ENCODE measurements around the gene TPMT. TPM values are rescaled to one million over a fixed set of nuclear protein-coding genes. Genes with fewer than 3 reads are reported as not detected.
"Not testable (repeated sequence)": the region's sequence is repeated elsewhere in the genome, so short reads cannot be mapped to it uniquely, and the experiment has no call there.

Gene TPMT
- total RNA-seq = 12.0 TPM
- long read RNA-seq, transcript TPMT-201 (9 exons, 3,181 nt) = major isoform, 13 of 14 reads
- long read RNA-seq, partial matches to known transcripts = 0 of 14 reads
- long read RNA-seq, other reads (novel, unspliced or antisense) = 1 of 14 reads

DNA sequence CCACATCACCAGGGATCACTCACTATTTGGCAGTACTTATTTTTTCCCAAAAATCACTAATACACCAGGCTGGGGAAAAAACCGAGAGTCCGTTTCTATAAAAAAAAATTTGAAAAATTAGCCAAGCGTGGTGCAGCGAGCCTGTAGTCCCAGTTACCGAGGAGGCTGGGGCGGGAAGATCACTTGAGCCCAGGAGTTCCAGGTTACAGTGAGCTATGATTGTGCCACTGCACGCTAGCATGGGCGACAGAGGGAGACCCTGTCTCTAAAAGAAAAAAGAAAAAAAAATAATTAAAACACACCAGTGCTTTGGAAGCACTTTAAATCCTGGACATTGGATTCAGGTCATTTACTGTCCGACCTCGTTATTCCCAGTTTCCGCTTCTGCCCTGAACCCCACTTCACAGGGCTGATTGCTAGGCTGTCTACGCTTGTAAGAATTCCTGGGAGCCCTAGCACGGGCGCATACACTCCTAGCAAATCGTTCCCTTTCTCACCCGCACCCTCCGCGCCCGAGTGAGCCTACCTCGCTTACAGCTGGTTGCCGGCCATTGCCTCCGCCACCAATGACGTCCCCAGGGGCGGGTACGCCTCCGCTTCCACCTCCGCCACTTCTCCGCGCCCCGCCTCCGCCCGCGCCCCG is at the start of gene TPMT:
Gene TPMT, minus strand, starts transcription at position 571 of the 643 bp plus-strand sequence. CDS start 5,950 bp downstream, outside the sequence.
- intact Hi-C loops (cut with DNase I) = loop anchor here (5.0 kb wide), 2 partner anchors 108 to 148 kb away; partner anchors contain the start of gene DEK
- ATAC-seq (peak; percentile 12), DNase-seq (ENCODE audit: missing footprints) (no peak)

- no peak for DNase-seq (ENCODE audit: missing footprints)
- intact Hi-C loops (cut with DNase I) = no loop called here
- no peak for ATAC-seq
These were observed 48.9 kb upstream of the TPMT start for GRCh38 chr6:18203786-18204185.

GRCh38 chr6:18192026-18192425 is 37.1 kb upstream of the TPMT start:
- DNase-seq (ENCODE audit: missing footprints) (no peak), ATAC-seq (no peak)
- intact Hi-C loops (cut with DNase I) = no loop called here

- intact Hi-C loops (cut with DNase I) = no loop called here
- no peak for ATAC-seq
- no peak for DNase-seq (ENCODE audit: missing footprints)
These were observed 34.3 kb upstream of the TPMT start for GRCh38 chr6:18189196-18189595.

DNA sequence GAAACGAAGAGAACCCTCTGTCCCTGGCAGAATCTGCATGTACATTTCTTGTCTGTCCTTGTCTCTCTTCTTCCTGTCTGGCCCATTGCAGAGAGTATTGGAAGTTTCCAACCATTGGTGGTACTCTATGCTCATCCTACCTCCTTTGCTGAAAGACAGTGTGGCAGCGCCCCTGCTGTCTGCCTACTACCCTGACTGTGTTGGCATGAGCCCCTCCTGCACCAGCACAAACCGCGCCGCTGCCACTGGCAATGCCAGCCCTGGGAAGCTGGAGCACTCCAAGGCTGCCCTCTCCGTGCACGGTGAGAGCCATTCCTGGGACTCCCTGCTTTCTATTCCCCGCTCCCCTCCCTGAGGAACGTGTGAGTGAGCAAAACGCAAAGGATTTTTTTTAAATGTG is 32.8 kb upstream of the TPMT start:
- ATAC-seq (no peak), DNase-seq (ENCODE audit: missing footprints) (no peak)
- intact Hi-C loops (cut with DNase I) = no loop called here

- ATAC-seq (no peak), DNase-seq (ENCODE audit: missing footprints) (no peak)
- intact Hi-C loops (cut with DNase I) = no loop called here
These were observed 31.8 kb upstream of the TPMT start for GRCh38 chr6:18186540-18187250.

DNA sequence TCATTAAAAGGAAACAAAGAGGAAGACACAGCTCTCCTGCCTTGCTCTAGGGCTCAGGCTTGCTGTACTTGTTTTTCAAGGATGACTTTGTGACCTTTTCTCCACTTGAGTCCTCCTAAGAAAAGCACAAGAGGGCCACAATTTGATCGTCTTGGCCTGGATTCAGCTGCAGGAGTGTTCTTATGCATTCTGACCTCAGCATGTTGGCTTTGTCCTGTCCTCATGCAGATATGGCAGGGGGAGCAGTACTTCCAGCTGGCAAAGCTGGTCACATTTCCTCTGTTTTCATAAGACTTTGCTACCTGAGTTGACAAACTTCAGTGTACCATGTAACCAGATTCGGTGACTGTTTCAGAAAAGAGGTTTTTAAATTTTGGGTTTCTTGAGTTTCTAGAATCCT is 31.2 kb upstream of the TPMT start:
- DNase-seq (ENCODE audit: missing footprints) (no peak), ATAC-seq (no peak)
- intact Hi-C loops (cut with DNase I) = no loop called here

DNA sequence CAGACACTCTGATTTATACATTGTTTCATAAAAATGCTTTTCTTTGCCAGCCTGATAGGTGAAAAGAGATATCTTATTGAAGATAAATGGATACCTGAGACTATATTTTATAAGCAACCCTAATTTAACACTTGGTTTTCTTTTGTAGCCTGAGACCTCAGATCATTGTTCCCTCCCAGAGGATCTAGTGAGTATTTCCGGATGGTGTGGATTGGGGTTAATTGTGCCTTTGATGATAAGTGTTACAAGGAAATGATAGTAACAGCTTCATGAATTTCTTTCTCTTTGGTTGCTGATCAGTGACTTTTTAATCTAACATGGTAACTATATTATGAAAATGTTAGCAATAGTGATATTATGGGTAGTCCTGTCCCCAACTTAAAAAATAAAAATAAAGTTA is 30.7 kb upstream of the TPMT start:
- DNase-seq (ENCODE audit: missing footprints) (no peak), ATAC-seq (no peak)
- intact Hi-C loops (cut with DNase I) = no loop called here

GRCh38 chr6:18183766-18184165 is 28.9 kb upstream of the TPMT start:
- ATAC-seq (no peak), DNase-seq (ENCODE audit: missing footprints) (no peak)
- intact Hi-C loops (cut with DNase I) = no loop called here

- DNase-seq (ENCODE audit: missing footprints) = no peak
- ATAC-seq = no peak
- intact Hi-C loops (cut with DNase I) = no loop called here
These were observed 27.7 kb upstream of the TPMT start for GRCh38 chr6:18182568-18182967.

- no peak for DNase-seq (ENCODE audit: missing footprints)
- ATAC-seq = peak; percentile 69
- intact Hi-C loops (cut with DNase I) = no loop called here
These were observed 25.0 kb upstream of the TPMT start for GRCh38 chr6:18179770-18180356.

- intact Hi-C loops (cut with DNase I) = no loop called here
- ATAC-seq = no peak
- DNase-seq (ENCODE audit: missing footprints) = no peak
These were observed 24.2 kb upstream of the TPMT start for GRCh38 chr6:18178960-18179615.

- ATAC-seq (no peak), DNase-seq (ENCODE audit: missing footprints) (no peak)
- intact Hi-C loops (cut with DNase I) = no loop called here
These were observed 22.5 kb upstream of the TPMT start for GRCh38 chr6:18177286-18177965.

DNA sequence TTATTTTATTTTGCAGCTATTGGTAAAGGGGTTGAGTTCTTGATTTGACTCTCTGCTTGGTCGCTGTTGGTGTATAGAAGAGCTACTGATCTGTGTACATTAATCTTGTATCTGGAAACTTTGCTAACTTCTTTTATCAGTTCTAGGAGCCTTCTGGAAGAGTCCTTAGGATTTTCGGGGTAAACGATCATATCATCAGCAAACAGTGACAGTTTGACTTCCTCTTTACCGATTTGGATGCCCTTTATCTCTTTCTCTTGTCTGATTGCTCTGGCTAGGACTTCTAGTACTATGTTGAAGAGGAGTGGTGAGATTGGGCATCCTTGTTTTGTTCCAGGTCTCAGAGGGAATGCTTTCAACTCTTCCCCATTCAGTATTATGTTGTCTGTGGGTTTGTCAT is 21.3 kb upstream of the TPMT start:
- intact Hi-C loops (cut with DNase I); DNase-seq (ENCODE audit: missing footprints); ATAC-seq: not testable (repeated sequence)

DNA sequence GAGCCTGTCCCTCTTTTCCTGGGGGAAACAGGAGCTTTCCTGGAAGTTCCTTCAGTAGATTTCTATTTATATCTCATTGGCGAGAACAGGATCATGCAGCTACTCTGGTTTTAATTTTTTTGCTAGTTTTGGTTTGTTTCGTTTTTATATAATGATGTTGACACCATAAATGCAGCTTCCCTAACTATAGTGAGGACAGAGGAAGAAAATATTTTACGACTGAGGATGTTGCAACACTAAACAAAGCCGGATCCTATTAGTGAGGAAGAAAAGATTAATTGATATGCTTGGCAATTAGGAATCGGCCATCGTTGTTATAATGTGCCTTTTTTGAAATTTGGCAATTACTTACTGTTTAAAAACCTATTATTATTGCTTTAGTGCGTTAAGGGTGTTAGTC is 17.0 kb upstream of the TPMT start:
- DNase-seq (ENCODE audit: missing footprints) (no peak), ATAC-seq (no peak)
- intact Hi-C loops (cut with DNase I) = no loop called here

GRCh38 chr6:18168264-18168663 is 13.4 kb upstream of the TPMT start:
- ATAC-seq (no peak), DNase-seq (ENCODE audit: missing footprints) (no peak)
- intact Hi-C loops (cut with DNase I) = no loop called here

DNA sequence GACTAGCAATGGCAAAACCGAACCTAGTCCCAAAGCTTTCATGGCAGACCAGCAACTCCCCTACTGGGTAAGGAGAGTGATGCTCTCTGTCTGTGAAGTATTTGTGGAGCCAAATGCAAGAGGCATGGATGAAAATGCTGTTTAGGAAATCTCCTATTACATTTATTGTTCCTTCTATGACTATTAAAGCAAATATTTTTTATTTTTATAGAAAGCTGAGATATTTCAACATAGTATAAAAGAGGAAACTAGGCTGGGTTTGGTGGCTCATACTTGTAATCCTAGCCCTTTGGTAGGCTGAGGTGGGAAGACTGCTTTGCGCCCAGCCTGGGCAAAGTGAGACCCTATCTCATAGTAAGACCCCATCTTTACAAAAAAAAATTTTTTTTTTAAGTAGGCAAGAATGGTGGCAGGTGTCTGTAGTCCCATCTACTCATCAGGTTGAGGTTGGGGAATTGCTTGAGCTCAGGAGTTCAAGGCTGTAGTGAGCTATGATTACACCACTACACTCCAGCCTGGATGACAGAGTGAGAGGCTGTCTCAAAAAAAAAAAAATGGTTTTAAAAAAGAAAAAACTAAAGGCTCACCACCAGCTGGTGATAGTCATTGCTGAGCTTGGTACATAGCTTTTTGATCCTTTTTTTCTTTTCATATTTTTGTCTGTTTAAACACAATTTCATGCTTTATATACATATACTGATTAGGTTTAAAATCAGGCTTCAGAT is 11.6 kb upstream of the TPMT start:
- ATAC-seq (no peak), DNase-seq (ENCODE audit: missing footprints) (no peak)
- intact Hi-C loops (cut with DNase I) = no loop called here

DNA sequence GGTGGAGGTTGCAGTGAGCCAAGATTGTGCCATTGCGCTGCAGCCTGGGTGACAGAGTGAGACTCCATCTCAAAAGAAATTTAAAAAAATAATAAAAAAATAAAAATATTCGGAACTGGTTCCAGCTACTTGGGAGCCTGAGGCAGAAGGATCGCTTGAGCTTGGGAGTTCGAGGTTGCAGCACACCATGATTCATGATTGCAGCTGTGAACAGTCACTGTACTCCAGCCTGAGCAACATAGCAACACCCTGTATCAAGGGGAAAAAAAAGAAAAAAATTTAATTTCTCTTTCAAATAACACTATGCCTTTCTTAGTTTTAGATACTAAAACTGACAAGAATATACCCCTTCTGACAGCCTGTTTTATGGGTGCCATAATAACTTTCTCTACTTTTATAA is 10.9 kb upstream of the TPMT start:
- ATAC-seq = no peak
- intact Hi-C loops (cut with DNase I) = no loop called here
- no peak for DNase-seq (ENCODE audit: missing footprints)

Measured in Right ventricle myocardium inferior (tissue), 1 donor.